Gastroesophageal sphincter (tissue), 4 donors: ENCODE data around the gene SETD1A. TPM values are rescaled to one million over a fixed set of nuclear protein-coding genes. Genes with fewer than 3 reads are reported as not detected.

Experiments used
- ATAC-seq: fragments of 150-250 bp; one replicate; pipeline ENCODE4 v1.9.1; 2016; ENCODE audit warnings: mild to moderate bottlenecking, moderate library complexity
- H3K27ac ChIP-seq, 4 donors: fragments of 200-600 bp; sonication (generic) in 3 of 4; 1 replicate in 3 of 4; 2 replicates in 1 of 4; pipeline ENCODE4 v1.5.1; 2016 to 2019
- H3K27me3 ChIP-seq: fragments of 200-600 bp; sonication (generic); one replicate; pipeline ENCODE4 v1.5.1; 2019
- H3K36me3 ChIP-seq, 2 donors: fragments of 200-600 bp; sonication (generic); one replicate each; pipeline ENCODE4 v1.5.1; 2019; ENCODE audit warnings: control low read depth in 1 of 2
- H3K4me1 ChIP-seq, 3 donors: fragments of 200-600 bp; sonication (generic); 1 replicate in 2 of 3; 2 replicates in 1 of 3; pipeline ENCODE4 v1.5.1; 2016 to 2019; ENCODE audit warnings: control low read depth in 2 of 3
- H3K4me3 ChIP-seq, 2 donors: fragments of 200-600 bp; sonication (generic); one replicate each; pipeline ENCODE4 v1.5.1; 2019; ENCODE audit warnings: mild to moderate bottlenecking in 1 of 2, moderate library complexity in 1 of 2
- H3K9me3 ChIP-seq, 3 donors: fragments of 200-600 bp; sonication (generic); one replicate each; pipeline ENCODE4 v1.5.1; 2017 to 2019; ENCODE audit warnings: control low read depth in 2 of 3
- CTCF ChIP-seq, 4 experiments: fragments of 200-600 bp in 2 of 4; fragments of 450-650 bp in 2 of 4; sonication (generic) in 1 of 4; IDR thresholded peaks; one replicate each; pipeline ENCODE4 v1.5.1; 2017 to 2019; ENCODE audit warnings: antibody characterized with exemption in 4 of 4, mild to moderate bottlenecking in 2 of 4, moderate library complexity in 2 of 4
- EP300 ChIP-seq: sonication (generic); formaldehyde crosslinking; IDR thresholded peaks from one replicate; pipeline ENCODE4 v1.6.1; 2017; ENCODE audit warnings: antibody characterized with exemption, mild to moderate bottlenecking
- POLR2A ChIP-seq, 2 donors: fragments of 450-650 bp; IDR thresholded peaks; one replicate each; pipeline ENCODE4 v1.6.1; 2017; ENCODE audit warnings: antibody characterized with exemption in 2 of 2, mild to moderate bottlenecking in 2 of 2, moderate library complexity in 1 of 2
- POLR2AphosphoS5 ChIP-seq: sonication (generic); formaldehyde crosslinking; IDR thresholded peaks from one replicate; pipeline ENCODE4 v1.6.1; 2017; ENCODE audit warnings: antibody characterized with exemption
- WGBS, 2 donors: methylation state at CpG; one replicate each; pipeline ENCODE4 v1.1.5; 2018; ENCODE audit warnings: low coverage in 1 of 2; 5-methylcytosine and 5-hydroxymethylcytosine counted together
- total RNA-seq, 4 donors: library from RNA; depleted of rRNA; stranded (reverse); fragments of >200 nt; gene quantifications; one replicate each; pipeline ENCODE4 v1.1.0, GENCODE V29; 2016

SETD1A gene
- total RNA-seq, 4 donors from 2014 or later = 5.5 to 12.9 (median 10.1) TPM

GRCh38 chr16:30998852-30999761 is 41.6 kb downstream of the SETD1A start:
- 34 to 54% methylated on average over 3 to 4 of the region's 6 CpGs for WGBS, 2 donors
- no peak for ATAC-seq
- no peaks in the 10 kb centered on the region for H3K36me3 ChIP-seq
- H3K4me3 ChIP-seq = no peak overlapping the region
- H3K9me3 ChIP-seq = no peaks in the 10 kb centered on the region
- TF ChIP-seq EP300 = no peak
- TF ChIP-seq POLR2A (IDR thresholded peaks at IDR 0.05) = no peak
- TF ChIP-seq POLR2AphosphoS5 = no peak
- TF ChIP-seq CTCF (IDR thresholded peaks at IDR 0.05) = no peak
- H3K27me3 ChIP-seq = no peaks in the 10 kb centered on the region
- H3K27ac ChIP-seq = peak overlapping the region in 2 of 4 donors; percentile 86 to 89
- peaks cover 0 to 20% (median 12%) of the 10 kb centered on the region in 3 donors for H3K4me1 ChIP-seq

- TF ChIP-seq POLR2A (IDR thresholded peaks at IDR 0.05) (no peak), CTCF (IDR thresholded peaks at IDR 0.05) (no peak), POLR2AphosphoS5 (no peak), EP300 (no peak)
- 81 to 83% methylated on average over 4 to 7 of the region's 19 CpGs for WGBS, 2 donors
- ATAC-seq = no peak
Observed at GRCh38 chr16:31000671-31001382, 43.3 kb downstream of the SETD1A start.

DNA sequence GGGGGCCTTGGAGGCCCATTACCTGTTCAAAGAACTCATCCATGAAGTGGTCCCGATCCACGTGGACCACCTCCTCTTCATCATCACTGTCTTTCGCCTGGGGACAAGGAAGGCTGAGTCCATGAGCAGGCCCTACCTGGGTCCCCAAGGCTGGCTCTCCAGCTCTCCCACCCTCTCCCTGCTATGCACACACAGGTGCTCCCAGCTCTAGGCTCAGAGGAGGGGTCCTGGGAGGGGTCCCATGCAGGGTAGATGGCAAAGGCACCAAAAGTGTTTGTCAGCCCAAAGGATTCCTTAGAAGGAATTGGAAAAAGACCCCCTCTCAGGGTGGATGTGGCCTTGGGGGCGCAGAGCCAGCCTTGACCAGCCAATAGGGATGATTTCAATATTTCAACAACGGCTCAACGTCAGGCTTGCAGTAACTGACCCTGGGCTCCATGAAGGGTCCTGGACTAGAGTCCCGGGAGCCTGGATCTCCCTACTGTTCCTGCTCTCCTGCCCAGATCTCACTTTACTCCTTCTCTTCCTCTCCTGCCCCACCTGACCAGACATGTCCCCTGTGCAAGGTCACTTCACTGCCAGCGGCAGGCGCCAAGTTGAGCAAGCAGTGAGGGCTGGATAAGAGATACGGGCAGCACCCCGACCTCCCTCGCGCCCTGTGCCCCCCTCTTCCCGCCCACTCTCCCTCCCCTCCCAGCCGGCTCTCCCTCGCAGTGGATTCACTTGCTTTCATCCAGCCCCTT is 44.1 kb downstream of the SETD1A start:
- 33 to 57% methylated on average over 8 to 10 of the region's 16 CpGs for WGBS, 2 donors
- no peak for ATAC-seq
- Histone ChIP-seq H3K4me1 (peaks cover 0 to 12% (median 9%) of the 10 kb centered on the region in 3 donors), H3K27ac (no peak overlapping the region), H3K36me3 (no peaks in the 10 kb centered on the region), H3K27me3 (peaks cover 9% of the 10 kb centered on the region), H3K9me3 (no peaks in the 10 kb centered on the region), H3K4me3 (no peak overlapping the region)
- TF ChIP-seq CTCF (IDR thresholded peaks at IDR 0.05) (no peak), POLR2AphosphoS5 (no peak), POLR2A (IDR thresholded peaks at IDR 0.05) (no peak), EP300 (no peak)

More at GRCh38 chr16:31000671-31001382, 43.3 kb downstream of the SETD1A start:
- no peak overlapping the region for H3K4me3 ChIP-seq
- H3K36me3 ChIP-seq = no peaks in the 10 kb centered on the region
- no peaks in the 10 kb centered on the region for H3K9me3 ChIP-seq
- H3K27me3 ChIP-seq = peaks cover 4% of the 10 kb centered on the region
- H3K4me1 ChIP-seq = peaks cover 0 to 20% (median 12%) of the 10 kb centered on the region in 3 donors
- H3K27ac ChIP-seq = no peak overlapping the region

DNA sequence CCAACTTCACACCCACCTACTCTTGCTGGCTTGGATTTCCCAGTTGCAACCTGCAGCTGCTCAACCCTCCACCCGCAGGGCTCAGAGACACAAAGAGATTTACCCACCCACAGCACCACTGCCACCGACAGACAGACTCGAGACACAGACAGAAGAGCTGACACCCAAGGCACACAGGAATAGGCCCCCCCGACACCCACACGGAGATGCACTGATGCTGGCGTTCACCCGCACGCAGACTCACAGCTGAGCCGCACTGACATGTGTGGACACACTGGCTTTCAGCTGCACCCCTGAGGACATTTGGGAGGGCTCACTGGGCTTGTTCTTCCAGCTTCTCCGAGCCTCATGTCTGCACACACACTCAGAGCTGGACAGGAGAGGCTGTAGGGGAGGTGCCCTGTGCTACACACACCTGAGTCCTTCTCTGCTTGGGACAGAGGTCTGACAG is 44.7 kb downstream of the SETD1A start:
- Histone ChIP-seq H3K36me3 (no peaks in the 10 kb centered on the region), H3K27me3 (peaks cover 12% of the 10 kb centered on the region), H3K27ac (no peak overlapping the region), H3K4me1 (peaks cover 0 to 8% (median 6%) of the 10 kb centered on the region in 3 donors), H3K9me3 (no peaks in the 10 kb centered on the region), H3K4me3 (no peak overlapping the region)
- ATAC-seq = no peak
- no peak for TF ChIP-seq POLR2AphosphoS5
- no peak for TF ChIP-seq CTCF (IDR thresholded peaks at IDR 0.05)
- no peak for TF ChIP-seq EP300
- no peak for TF ChIP-seq POLR2A (IDR thresholded peaks at IDR 0.05)
- no CpG with 5 or more reads among the region's 10 CpGs for WGBS, 2 donors
